Brain microvascular endothelial cell (primary cell): ENCODE results near the gene IL15.

Experiments used
- DNase-seq: peaks from one replicate; pipeline ENCODE4 v3.0.0-alpha.2; 2020
- H3K27ac ChIP-seq: fragments of 250-450 bp; sonication (Bioruptor Pico); 2 replicates; pipeline ENCODE4 v1.5.1; 2020; ENCODE audit warnings: mild to moderate bottlenecking, moderate library complexity
- H3K27me3 ChIP-seq: fragments of 250-450 bp; sonication (Bioruptor Pico); replicated peaks from 2 replicates; pipeline ENCODE4 v1.5.1; 2020; ENCODE audit warnings: mild to moderate bottlenecking
- H3K36me3 ChIP-seq: fragments of 250-450 bp; sonication (Bioruptor Pico); replicated peaks from 2 replicates; pipeline ENCODE4 v1.5.1; 2020; ENCODE audit warnings: mild to moderate bottlenecking
- H3K4me3 ChIP-seq: 2 replicates; pipeline ENCODE4 v1.5.1; 2011; ENCODE audit warnings: low read depth, mild to moderate bottlenecking, control low read depth, low read length, moderate library complexity
- in situ Hi-C: cut with HindIII; loops from 2 replicates; pipeline ENCODE4 v1.10.0; 2017; ENCODE audit warnings: low sequenced_read_pairs, low pct_ligation_motif_present
- TF ChIP-seq, protein P1 (sequence below): IDR thresholded peaks from 2 replicates; pipeline ENCODE4 v1.5.1; 2011; ENCODE audit warnings: low read depth, mild to moderate bottlenecking, moderate library complexity, low read length, control low read depth, inconsistent platforms; ENCODE audit errors: missing control alignments

IL15 gene

DNA sequence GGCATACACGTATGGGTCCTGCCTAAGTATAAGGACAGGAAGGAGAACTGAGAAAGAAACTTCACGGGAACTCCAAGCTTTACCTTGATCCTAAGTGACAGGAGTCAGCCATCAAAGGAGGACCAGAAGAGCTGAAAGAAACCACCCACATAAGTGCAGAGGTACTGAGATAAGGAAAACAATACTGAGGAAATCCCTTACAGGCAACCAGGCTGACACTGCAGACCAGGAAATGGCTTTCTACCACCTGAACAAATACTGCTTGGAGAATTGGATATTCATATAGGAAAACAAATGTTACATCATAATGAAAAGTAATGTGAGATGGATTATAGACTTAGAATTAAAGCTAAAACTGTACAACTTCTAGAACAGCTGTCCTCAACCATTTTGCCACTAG is 127.0 kb downstream of the IL15 start:
- TF ChIP-seq, protein P1, sequence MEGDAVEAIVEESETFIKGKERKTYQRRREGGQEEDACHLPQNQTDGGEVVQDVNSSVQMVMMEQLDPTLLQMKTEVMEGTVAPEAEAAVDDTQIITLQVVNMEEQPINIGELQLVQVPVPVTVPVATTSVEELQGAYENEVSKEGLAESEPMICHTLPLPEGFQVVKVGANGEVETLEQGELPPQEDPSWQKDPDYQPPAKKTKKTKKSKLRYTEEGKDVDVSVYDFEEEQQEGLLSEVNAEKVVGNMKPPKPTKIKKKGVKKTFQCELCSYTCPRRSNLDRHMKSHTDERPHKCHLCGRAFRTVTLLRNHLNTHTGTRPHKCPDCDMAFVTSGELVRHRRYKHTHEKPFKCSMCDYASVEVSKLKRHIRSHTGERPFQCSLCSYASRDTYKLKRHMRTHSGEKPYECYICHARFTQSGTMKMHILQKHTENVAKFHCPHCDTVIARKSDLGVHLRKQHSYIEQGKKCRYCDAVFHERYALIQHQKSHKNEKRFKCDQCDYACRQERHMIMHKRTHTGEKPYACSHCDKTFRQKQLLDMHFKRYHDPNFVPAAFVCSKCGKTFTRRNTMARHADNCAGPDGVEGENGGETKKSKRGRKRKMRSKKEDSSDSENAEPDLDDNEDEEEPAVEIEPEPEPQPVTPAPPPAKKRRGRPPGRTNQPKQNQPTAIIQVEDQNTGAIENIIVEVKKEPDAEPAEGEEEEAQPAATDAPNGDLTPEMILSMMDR = no peak
- DNase-seq = no peak
- Histone ChIP-seq H3K27ac (no peak overlapping the region), H3K36me3 (no peaks in the 10 kb centered on the region), H3K27me3 (no peaks in the 10 kb centered on the region), H3K4me3 (no peak overlapping the region)
- in situ Hi-C loops = no loop called here

DNA sequence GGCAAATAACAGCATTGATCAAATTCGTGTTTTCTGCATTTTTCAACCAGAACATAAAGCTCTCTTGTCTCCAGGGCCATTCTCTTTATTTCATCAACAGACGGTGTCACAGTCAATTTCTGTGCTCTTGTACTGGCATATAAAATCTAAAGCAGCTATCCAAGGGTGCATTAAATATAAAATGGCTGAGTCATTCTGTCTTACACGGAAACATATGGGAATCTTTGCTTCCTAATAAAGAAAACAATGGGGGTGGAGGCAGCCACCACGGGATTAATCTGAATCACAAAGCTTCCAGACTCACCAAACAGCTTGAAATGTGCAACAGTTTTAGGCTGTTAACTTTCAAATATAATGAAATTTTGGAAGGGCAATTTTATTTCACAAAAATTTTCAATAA is 132.6 kb downstream of the IL15 start:
- TF ChIP-seq, protein P1 = no peak
- H3K27ac ChIP-seq = peak overlapping the region; percentile 19
- in situ Hi-C loops = no loop called here
- no peaks in the 10 kb centered on the region for H3K27me3 ChIP-seq
- peak; percentile 82 for DNase-seq
- no peaks in the 10 kb centered on the region for H3K36me3 ChIP-seq
- H3K4me3 ChIP-seq = no peak overlapping the region

DNA sequence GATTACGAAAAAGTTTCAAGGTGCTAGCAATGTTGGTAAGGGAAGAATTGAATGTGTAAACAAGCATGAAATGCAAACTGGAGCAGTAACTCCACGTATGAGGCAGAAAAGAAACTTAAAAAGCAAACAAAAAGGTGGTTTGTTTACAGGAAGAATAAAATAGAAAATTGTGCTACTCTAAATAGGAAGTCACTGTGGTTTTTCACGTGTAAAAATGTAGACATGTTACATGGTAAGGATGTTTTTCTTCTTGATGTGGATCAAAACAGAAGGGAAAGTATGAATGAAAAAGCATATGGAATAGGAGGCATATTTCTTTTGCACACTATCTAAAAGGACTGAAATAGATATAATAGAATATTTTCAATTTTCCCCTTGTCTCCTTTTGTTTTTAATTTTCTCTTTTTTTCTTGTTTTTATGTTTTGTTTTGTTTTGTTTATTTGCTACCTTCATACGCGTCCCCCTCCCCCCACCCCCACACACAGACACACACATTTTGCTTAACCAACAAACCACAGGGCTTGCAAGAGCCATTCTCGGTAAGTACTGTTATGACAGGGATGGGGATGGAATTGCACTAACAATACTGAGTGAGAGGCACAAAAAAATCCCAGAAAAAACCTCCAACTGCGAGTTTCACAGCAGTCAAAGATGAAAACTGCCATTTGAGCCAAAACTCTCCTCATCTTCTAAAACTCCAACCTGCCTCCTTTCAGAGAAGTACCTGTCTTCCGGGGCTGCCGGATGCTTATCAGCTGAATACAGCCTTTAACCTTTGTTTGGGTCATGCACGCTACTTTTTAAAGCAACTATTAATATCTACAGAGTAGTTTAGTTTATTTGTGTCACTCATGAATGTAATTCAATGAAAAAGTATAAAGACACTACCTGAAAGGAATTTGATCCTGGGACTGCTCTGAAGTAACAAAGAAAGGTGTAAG is 135.8 kb downstream of the IL15 start:
- Histone ChIP-seq H3K36me3 (no peaks in the 10 kb centered on the region), H3K27me3 (no peaks in the 10 kb centered on the region), H3K4me3 (no peak overlapping the region), H3K27ac (no peak overlapping the region)
- in situ Hi-C loops = no loop called here
- TF ChIP-seq, protein P1 = no peak
- no peak for DNase-seq

DNA sequence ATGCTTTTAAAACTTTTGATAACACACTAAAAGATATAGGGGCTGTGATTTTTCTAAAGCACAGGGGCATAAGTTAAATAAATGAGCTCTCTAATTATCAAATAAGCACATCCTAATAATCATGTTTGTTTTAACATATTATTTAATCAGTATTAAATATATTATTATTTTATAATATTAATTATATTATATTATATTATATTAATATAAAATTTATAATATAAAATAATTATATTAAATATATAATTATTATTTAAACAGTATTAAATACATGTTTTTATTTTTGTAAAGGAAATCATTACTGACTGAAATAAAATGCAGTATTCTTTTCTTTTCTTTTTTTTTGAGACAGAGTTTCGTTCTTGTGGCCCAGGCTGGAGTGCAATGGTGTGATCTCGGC is 136.5 kb downstream of the IL15 start:
- TF ChIP-seq, protein P1 = no peak
- H3K27ac ChIP-seq = no peak overlapping the region
- no peaks in the 10 kb centered on the region for H3K36me3 ChIP-seq
- in situ Hi-C loops = no loop called here
- DNase-seq = no peak
- H3K4me3 ChIP-seq = no peak overlapping the region
- H3K27me3 ChIP-seq = no peaks in the 10 kb centered on the region

DNA sequence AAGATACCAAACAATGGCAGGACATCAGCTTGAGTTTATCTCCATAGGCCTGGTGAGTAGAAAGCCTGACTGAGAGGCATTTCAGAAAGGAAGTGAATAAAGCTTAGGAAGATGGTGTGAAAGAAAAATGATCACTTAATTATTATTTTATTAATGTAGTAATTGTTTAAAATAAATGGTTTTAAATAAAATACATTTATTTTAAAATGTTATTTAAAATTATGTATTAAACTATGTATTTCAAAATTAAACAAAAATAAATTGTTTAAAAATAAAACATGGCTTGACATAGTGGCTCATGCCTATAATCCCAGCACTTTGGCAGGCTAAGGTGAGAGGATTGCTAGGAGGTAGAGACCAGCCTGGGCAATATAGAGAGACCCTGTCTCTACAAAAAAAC is 145.8 kb downstream of the IL15 start:
- Histone ChIP-seq H3K4me3 (no peak overlapping the region), H3K27me3 (no peaks in the 10 kb centered on the region), H3K27ac (no peak overlapping the region), H3K36me3 (no peaks in the 10 kb centered on the region)
- TF ChIP-seq, protein P1 = no peak
- in situ Hi-C loops = no loop called here
- no peak for DNase-seq
